NCI-H1436 treated with DMSO at 0.1 percent for 48 hours (cell line): ENCODE results near the gene PTPN4.

ENCODE experiments used
- DNase-seq: peaks from one replicate; lab custom pipeline; 2025; lab: John Stamatoyannopoulos, UW

Gene PTPN4

GRCh38 chr2:119734047-119734446, 25.7 kb upstream of the PTPN4 start:
- no peak for DNase-seq

- no peak for DNase-seq
Measured at GRCh38 chr2:119735565-119735964, 24.2 kb upstream of the PTPN4 start.

- no peak for DNase-seq
Measured at GRCh38 chr2:119736021-119736420, 23.7 kb upstream of the PTPN4 start.

GRCh38 chr2:119739580-119740255, 20.0 kb upstream of the PTPN4 start:
- DNase-seq = no peak

- DNase-seq = no peak
Measured at GRCh38 chr2:119741001-119741400, 18.7 kb upstream of the PTPN4 start.

- no peak for DNase-seq
Measured at GRCh38 chr2:119741868-119742267, 17.9 kb upstream of the PTPN4 start.

GRCh38 chr2:119744335-119744939, 15.3 kb upstream of the PTPN4 start:
- no peak for DNase-seq

GRCh38 chr2:119745566-119745965, 14.2 kb upstream of the PTPN4 start:
- DNase-seq = no peak

- DNase-seq = no peak
Measured at GRCh38 chr2:119746836-119747686, 12.7 kb upstream of the PTPN4 start.

GRCh38 chr2:119748135-119748534, 11.6 kb upstream of the PTPN4 start:
- DNase-seq = no peak

GRCh38 chr2:119749477-119750012, 10.2 kb upstream of the PTPN4 start:
- no peak for DNase-seq

GRCh38 chr2:119751706-119752105, 8.0 kb upstream of the PTPN4 start:
- DNase-seq = no peak

- DNase-seq = no peak
Measured at GRCh38 chr2:119753041-119753929, 6.4 kb upstream of the PTPN4 start.

GRCh38 chr2:119753930-119754321, 5.8 kb upstream of the PTPN4 start:
- no peak for DNase-seq

GRCh38 chr2:119755906-119756305, 3.8 kb upstream of the PTPN4 start:
- no peak for DNase-seq

GRCh38 chr2:119756837-119757236, 2.9 kb upstream of the PTPN4 start:
- no peak for DNase-seq

GRCh38 chr2:119758881-119759450, 756 bp upstream of the PTPN4 start:
- DNase-seq = no peak

GRCh38 chr2:119760237-119760955, 674 bp downstream of the PTPN4 start:
- DNase-seq = no peak

- no peak for DNase-seq
Measured at GRCh38 chr2:119760956-119761275, 1.2 kb downstream of the PTPN4 start.

- DNase-seq = no peak
Measured at GRCh38 chr2:119764832-119765231, 5.1 kb downstream of the PTPN4 start.

GRCh38 chr2:119765433-119766002, 5.8 kb downstream of the PTPN4 start:
- no peak for DNase-seq
